ENCODE data around the gene WDR4. TPM values are rescaled to one million over a fixed set of nuclear protein-coding genes. Genes with fewer than 3 reads are reported as not detected.

Gene WDR4
- total and polyA plus RNA-seq, 10 of the 15 experiments (the other 5 are each of a cell fraction or from before 2014, with no cell fraction given): 2.1 to 45.3 (median 18.7) TPM

DNA sequence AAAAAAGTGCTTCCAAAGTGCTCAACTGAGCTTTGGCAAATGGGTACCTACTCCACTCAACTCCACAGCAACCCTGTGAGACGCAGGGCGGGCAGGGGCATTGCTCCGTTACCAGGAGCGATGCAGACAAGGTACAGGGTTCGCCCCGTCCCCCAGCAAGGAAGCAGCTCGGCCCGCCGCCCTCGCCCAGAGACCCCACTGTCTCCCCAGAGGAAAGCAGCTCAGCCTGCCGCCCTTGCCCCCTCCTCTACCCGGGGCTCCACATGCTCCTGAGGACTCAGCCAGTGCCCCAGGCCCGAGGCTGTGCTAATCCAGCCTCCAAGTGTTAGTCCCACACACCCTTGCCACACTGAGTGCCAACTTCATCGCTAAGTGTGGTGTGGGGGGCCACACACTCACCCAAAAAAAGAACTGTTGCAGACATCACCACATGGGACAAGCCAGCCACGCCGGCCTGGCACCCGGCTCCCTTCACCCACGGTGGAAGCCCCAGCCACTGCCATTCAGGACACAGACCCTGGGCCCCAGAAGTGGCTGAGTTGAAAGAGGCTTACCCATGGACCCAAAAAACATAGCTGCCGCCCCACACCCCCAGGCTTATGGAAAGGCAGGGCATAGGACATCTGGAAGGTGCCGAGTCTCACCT is 26.3 kb downstream of the WDR4 start:
- Histone ChIP-seq H3K4me2 (ENCODE audit: control insufficient read depth, insufficient read depth) (no peak overlapping the region), H3K27me3 (replicated peaks in 1 of 2; ENCODE audit: control insufficient read depth in 2 of 2, insufficient read depth in 2 of 2, low read length in 1 of 2) (no peaks in the 10 kb centered on the region), H3K9ac (ENCODE audit: control insufficient read depth, insufficient read depth, low read length) (no peak overlapping the region), H3K9me3 (replicated peaks; ENCODE audit: control insufficient read depth, insufficient read depth, low read length) (no peaks in the 10 kb centered on the region), H4K20me1 (ENCODE audit: control insufficient read depth, insufficient read depth) (no peaks in the 10 kb centered on the region), H3K4me1 (ENCODE audit: control insufficient read depth, insufficient read depth, low read length) (no peaks in the 10 kb centered on the region), H3K4me3 (no peak overlapping the region), H3K36me3 (ENCODE audit: control insufficient read depth in 2 of 2, insufficient read depth in 2 of 2, low read length in 1 of 2) (peaks cover 34 to 66% of the 10 kb centered on the region in 2 experiments), H3K79me2 (ENCODE audit: control insufficient read depth, insufficient read depth, low read length) (no peaks in the 10 kb centered on the region), H2AFZ (ENCODE audit: control insufficient read depth, low read depth, low read length) (no peak overlapping the region), H3K27ac (ENCODE audit: control insufficient read depth, insufficient read depth) (no peak overlapping the region)
- FAIRE-seq (no peak), ATAC-seq (no peak), DNase-seq (ENCODE audit: low read depth, low spot score) (no peak)
- TF ChIP-seq FOXK2 (IDR thresholded peaks at IDR 0.05): no peak
- no peak for TF ChIP-seq STAT1 (conservative IDR thresholded peaks at IDR 0.05)
- TF ChIP-seq KLF5 (IDR thresholded peaks at IDR 0.05; ENCODE audit: partially characterized antibody): no peak
- TF ChIP-seq GATAD2B (conservative IDR thresholded peaks at IDR 0.05; ENCODE audit: low read depth): no peak
- no peak for TF ChIP-seq SMC3 (IDR thresholded peaks at IDR 0.05; ENCODE audit: borderline replicate concordance, low read length)
- TF ChIP-seq TBL1XR1 (IDR thresholded peaks at IDR 0.05; ENCODE audit: low read depth, low read length): no peak
- TF ChIP-seq NRF1 (conservative IDR thresholded peaks at IDR 0.05; ENCODE audit: low read depth, low read length): no peak
- TF ChIP-seq TARDBP (IDR thresholded peaks at IDR 0.05; ENCODE audit: borderline replicate concordance): no peak
- TF ChIP-seq, protein P1, sequence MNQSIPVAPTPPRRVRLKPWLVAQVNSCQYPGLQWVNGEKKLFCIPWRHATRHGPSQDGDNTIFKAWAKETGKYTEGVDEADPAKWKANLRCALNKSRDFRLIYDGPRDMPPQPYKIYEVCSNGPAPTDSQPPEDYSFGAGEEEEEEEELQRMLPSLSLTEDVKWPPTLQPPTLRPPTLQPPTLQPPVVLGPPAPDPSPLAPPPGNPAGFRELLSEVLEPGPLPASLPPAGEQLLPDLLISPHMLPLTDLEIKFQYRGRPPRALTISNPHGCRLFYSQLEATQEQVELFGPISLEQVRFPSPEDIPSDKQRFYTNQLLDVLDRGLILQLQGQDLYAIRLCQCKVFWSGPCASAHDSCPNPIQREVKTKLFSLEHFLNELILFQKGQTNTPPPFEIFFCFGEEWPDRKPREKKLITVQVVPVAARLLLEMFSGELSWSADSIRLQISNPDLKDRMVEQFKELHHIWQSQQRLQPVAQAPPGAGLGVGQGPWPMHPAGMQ (IDR thresholded peaks at IDR 0.05; ENCODE audit: borderline replicate concordance): no peak
- no peak for TF ChIP-seq SRF (IDR thresholded peaks at IDR 0.05; ENCODE audit: low read depth in 2 of 2, low read length in 2 of 2)
- TF ChIP-seq, protein P2, sequence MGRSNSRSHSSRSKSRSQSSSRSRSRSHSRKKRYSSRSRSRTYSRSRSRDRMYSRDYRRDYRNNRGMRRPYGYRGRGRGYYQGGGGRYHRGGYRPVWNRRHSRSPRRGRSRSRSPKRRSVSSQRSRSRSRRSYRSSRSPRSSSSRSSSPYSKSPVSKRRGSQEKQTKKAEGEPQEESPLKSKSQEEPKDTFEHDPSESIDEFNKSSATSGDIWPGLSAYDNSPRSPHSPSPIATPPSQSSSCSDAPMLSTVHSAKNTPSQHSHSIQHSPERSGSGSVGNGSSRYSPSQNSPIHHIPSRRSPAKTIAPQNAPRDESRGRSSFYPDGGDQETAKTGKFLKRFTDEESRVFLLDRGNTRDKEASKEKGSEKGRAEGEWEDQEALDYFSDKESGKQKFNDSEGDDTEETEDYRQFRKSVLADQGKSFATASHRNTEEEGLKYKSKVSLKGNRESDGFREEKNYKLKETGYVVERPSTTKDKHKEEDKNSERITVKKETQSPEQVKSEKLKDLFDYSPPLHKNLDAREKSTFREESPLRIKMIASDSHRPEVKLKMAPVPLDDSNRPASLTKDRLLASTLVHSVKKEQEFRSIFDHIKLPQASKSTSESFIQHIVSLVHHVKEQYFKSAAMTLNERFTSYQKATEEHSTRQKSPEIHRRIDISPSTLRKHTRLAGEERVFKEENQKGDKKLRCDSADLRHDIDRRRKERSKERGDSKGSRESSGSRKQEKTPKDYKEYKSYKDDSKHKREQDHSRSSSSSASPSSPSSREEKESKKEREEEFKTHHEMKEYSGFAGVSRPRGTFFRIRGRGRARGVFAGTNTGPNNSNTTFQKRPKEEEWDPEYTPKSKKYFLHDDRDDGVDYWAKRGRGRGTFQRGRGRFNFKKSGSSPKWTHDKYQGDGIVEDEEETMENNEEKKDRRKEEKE (IDR thresholded peaks at IDR 0.05): no peak
- TF ChIP-seq HDAC2 (IDR thresholded peaks at IDR 0.05): no peak
- TF ChIP-seq, protein P3, sequence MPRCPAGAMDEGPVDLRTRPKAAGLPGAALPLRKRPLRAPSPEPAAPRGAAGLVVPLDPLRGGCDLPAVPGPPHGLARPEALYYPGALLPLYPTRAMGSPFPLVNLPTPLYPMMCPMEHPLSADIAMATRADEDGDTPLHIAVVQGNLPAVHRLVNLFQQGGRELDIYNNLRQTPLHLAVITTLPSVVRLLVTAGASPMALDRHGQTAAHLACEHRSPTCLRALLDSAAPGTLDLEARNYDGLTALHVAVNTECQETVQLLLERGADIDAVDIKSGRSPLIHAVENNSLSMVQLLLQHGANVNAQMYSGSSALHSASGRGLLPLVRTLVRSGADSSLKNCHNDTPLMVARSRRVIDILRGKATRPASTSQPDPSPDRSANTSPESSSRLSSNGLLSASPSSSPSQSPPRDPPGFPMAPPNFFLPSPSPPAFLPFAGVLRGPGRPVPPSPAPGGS (IDR thresholded peaks at IDR 0.05; ENCODE audit: borderline replicate concordance, insufficient read depth, low read depth, low read length, poor library complexity, severe bottlenecking): no peak
- TF ChIP-seq ZNF24 (IDR thresholded peaks at IDR 0.05): no peak
- TF ChIP-seq SUPT20H (IDR thresholded peaks at IDR 0.05; ENCODE audit: borderline replicate concordance, control insufficient read depth, low read depth, low read length): no peak
- TF ChIP-seq, protein P4, sequence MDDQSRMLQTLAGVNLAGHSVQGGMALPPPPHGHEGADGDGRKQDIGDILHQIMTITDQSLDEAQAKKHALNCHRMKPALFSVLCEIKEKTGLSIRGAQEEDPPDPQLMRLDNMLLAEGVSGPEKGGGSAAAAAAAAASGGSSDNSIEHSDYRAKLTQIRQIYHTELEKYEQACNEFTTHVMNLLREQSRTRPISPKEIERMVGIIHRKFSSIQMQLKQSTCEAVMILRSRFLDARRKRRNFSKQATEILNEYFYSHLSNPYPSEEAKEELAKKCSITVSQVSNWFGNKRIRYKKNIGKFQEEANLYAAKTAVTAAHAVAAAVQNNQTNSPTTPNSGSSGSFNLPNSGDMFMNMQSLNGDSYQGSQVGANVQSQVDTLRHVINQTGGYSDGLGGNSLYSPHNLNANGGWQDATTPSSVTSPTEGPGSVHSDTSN (IDR thresholded peaks at IDR 0.05; ENCODE audit: insufficient replicate concordance, low read depth, low read length): no peak
- TF ChIP-seq EGR1 (IDR thresholded peaks at IDR 0.05; ENCODE audit: borderline replicate concordance in 1 of 2, low read depth in 2 of 2, low read length in 2 of 2): no peak
- TF ChIP-seq EP300 (IDR thresholded peaks at IDR 0.05; ENCODE audit: borderline replicate concordance in 1 of 2, control insufficient read depth in 1 of 2, low read depth in 2 of 2, low read length in 2 of 2): no peak
- ChIA-PET RAD21 (ENCODE audit: unreplicated experiment) (no interaction called here), SMC1A (ENCODE audit: uncharacterized antibody, unreplicated experiment) (no interaction called here), POLR2A (no interaction called here), CTCF (no interaction called here)
- in situ Hi-C loops (cut with MboI) (no loop called here), intact Hi-C loops (cut with micrococcal nuclease; ENCODE audit: unreplicated experiment) (no loop called here)
- WGBS (ENCODE audit: insufficient coverage, insufficient replicate concordance, low lambda C conversion rate, missing lambda C conversion rate): 99% methylated on average over 20 of the region's 20 CpGs
- no TSS peak for BruUV-seq (replicated peaks)
